Islet of Langerhans (tissue), 1 donor: ENCODE measurements around the gene PRR23E.

Experiments used
- FAIRE-seq: peaks from one replicate; lab custom pipeline; 2011; peaks lifted over from hg19 to GRCh38; lab: Jason Lieb, UNC

PRR23E gene

GRCh38 chr3:127192576-127193232 lies at the start of gene PRR23E:
PRR23E (plus strand) TSS chr3:127193131; CDS start chr3:127196686, 3,555 bp downstream.
- no peak for FAIRE-seq

GRCh38 chr3:127143172-127143571 lies 49.8 kb upstream of the PRR23E start:
- FAIRE-seq: no peak

- no peak for FAIRE-seq
Measured at GRCh38 chr3:127144631-127145030, 48.3 kb upstream of the PRR23E start.

- FAIRE-seq: no peak
Measured at GRCh38 chr3:127145266-127145665, 47.7 kb upstream of the PRR23E start.

- FAIRE-seq: no peak
Measured at GRCh38 chr3:127147291-127147885, 45.5 kb upstream of the PRR23E start.

- no peak for FAIRE-seq
Measured at GRCh38 chr3:127149621-127150310, 43.2 kb upstream of the PRR23E start.

- FAIRE-seq: no peak
Measured at GRCh38 chr3:127150513-127151250, 42.2 kb upstream of the PRR23E start.

- FAIRE-seq: no peak
Measured at GRCh38 chr3:127151251-127151564, 41.7 kb upstream of the PRR23E start.

GRCh38 chr3:127151992-127152650 lies 40.8 kb upstream of the PRR23E start:
- FAIRE-seq: no peak

- no peak for FAIRE-seq
Measured at GRCh38 chr3:127152684-127153505, 40.0 kb upstream of the PRR23E start.

GRCh38 chr3:127153506-127153815 lies 39.5 kb upstream of the PRR23E start:
- FAIRE-seq: no peak

- no peak for FAIRE-seq
Measured at GRCh38 chr3:127156338-127157050, 36.4 kb upstream of the PRR23E start.

- FAIRE-seq: peak; percentile 13
Measured at GRCh38 chr3:127157171-127157828, 35.6 kb upstream of the PRR23E start.

- no peak for FAIRE-seq
Measured at GRCh38 chr3:127158614-127159229, 34.2 kb upstream of the PRR23E start.

GRCh38 chr3:127159543-127159942 lies 33.4 kb upstream of the PRR23E start:
- FAIRE-seq: no peak

GRCh38 chr3:127161236-127161635 lies 31.7 kb upstream of the PRR23E start:
- FAIRE-seq: no peak

- no peak for FAIRE-seq
Measured at GRCh38 chr3:127161973-127162579, 30.9 kb upstream of the PRR23E start.

GRCh38 chr3:127162947-127163645 lies 29.8 kb upstream of the PRR23E start:
- no peak for FAIRE-seq

- no peak for FAIRE-seq
Measured at GRCh38 chr3:127164615-127165014, 28.3 kb upstream of the PRR23E start.
